AG04450 (cell line): Measurements from ENCODE around the gene ZNF724. TPM values are rescaled to one million over a fixed set of nuclear protein-coding genes. Genes with fewer than 3 reads are reported as not detected.

ENCODE experiments used
- polyA plus RNA-seq: library from polyadenylated mRNA; depleted of rRNA; stranded (reverse); fragments of >200 nt; gene quantifications from 2 replicates; pipeline ENCODE4 v1.2.3, GENCODE V29; 2011; rRNA removed
- small RNA-seq: library from RNA; depleted of rRNA; stranded (forward); fragments of <200 nt; gene quantifications from one replicate; pipeline ENCODE3, GENCODE V24; 2012; ENCODE audit warnings: low read depth; ENCODE audit not compliant: insufficient read length

The ZNF724 gene
- polyA plus RNA-seq, 1 experiment = 1.1 TPM

Small RNA genes within 50 kb of the gene (small RNA-seq; reads per million reads assigned to genes)
- gene VN1R91P = not detected

Other genes with a start within 250 kb of the ZNF724 start
- gene ZNF728, start 247.2 kb downstream of the ZNF724 start, polyA plus RNA-seq = not detected in 2 replicates
- gene ZNF730, start 133.4 kb downstream of the ZNF724 start, polyA plus RNA-seq = 0.37 and 0.63 TPM in 2 replicates
- 14.5 and 18.7 TPM in 2 replicates for gene ZNF91, start 145.1 kb upstream of the ZNF724 start, polyA plus RNA-seq